Ishikawa (cell line): ENCODE measurements around the gene DACH2.

Source experiments
- CEBPB ChIP-seq: IDR thresholded peaks from 2 replicates; pipeline ENCODE4 v1.6.1; 2012
- CREB1 ChIP-seq: IDR thresholded peaks from 2 replicates; pipeline ENCODE4 v1.6.1; 2012; ENCODE audit warnings: low read depth
- EGR1 ChIP-seq: IDR thresholded peaks from 2 replicates; pipeline ENCODE4 v1.6.1; 2012
- EP300 ChIP-seq: IDR thresholded peaks from 2 replicates; pipeline ENCODE4 v1.6.1; 2012; ENCODE audit warnings: borderline replicate concordance
- FOXM1 ChIP-seq: IDR thresholded peaks from 2 replicates; pipeline ENCODE4 v1.6.1; 2012; ENCODE audit warnings: low read depth, borderline replicate concordance
- MAX ChIP-seq: IDR thresholded peaks from 2 replicates; pipeline ENCODE4 v1.6.1; 2012
- NFIC ChIP-seq: IDR thresholded peaks from 2 replicates; pipeline ENCODE4 v1.6.1; 2012
- RAD21 ChIP-seq: IDR thresholded peaks from 2 replicates; pipeline ENCODE4 v1.6.1; 2012; ENCODE audit warnings: low read depth
- REST ChIP-seq: IDR thresholded peaks from 2 replicates; pipeline ENCODE4 v1.6.1; 2012; ENCODE audit warnings: low read depth, mild to moderate bottlenecking
- TAF1 ChIP-seq: IDR thresholded peaks from 2 replicates; pipeline ENCODE4 v1.6.1; 2012; ENCODE audit warnings: low read depth, mild to moderate bottlenecking
- TCF12 ChIP-seq: IDR thresholded peaks from 2 replicates; pipeline ENCODE4 v1.6.1; 2012; ENCODE audit warnings: low read depth
- TEAD4 ChIP-seq: IDR thresholded peaks from 2 replicates; pipeline ENCODE4 v1.6.1; 2012
- USF1 ChIP-seq: IDR thresholded peaks from 2 replicates; pipeline ENCODE4 v1.6.1; 2012
- YY1 ChIP-seq: IDR thresholded peaks from 2 replicates; pipeline ENCODE4 v1.6.1; 2012; ENCODE audit warnings: low read depth
- ZBTB7A ChIP-seq: IDR thresholded peaks from 2 replicates; pipeline ENCODE4 v1.6.1; 2012; ENCODE audit warnings: low read depth

Gene DACH2

DNA sequence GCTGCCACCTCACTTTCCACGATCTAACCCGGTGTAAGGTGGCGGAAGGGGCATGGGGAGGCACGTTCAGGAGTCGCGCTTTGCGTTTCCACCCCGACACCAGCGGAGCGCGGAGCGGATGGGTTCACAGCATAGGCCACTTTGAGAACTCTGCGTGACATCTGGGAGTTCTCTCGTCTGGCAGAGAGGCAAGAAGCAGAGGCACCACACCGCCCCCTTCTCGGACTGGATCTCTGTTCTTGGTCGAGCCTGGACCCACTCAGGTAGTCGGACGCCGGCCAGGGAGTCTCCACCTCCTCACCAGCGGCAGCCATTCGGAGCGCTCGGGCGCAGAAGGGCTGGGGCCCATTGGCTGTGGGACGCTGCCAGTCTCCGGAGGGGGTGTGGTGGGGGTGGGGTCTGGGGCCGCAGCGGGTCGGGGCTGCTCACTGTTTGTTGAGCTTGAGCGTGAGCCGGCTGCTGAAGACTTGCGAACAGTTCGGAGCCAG is at the start of gene DACH2:
TSS of gene DACH2 (plus strand) at position 428 of the 488 bp plus-strand sequence.
- no peak for TF ChIP-seq CEBPB
- no peak for TF ChIP-seq FOXM1
- no peak for TF ChIP-seq YY1
- TF ChIP-seq USF1 = no peak
- no peak for TF ChIP-seq TEAD4
- no peak for TF ChIP-seq TAF1
- no peak for TF ChIP-seq EP300
- no peak for TF ChIP-seq CREB1
- no peak for TF ChIP-seq REST
- TF ChIP-seq EGR1 = no peak
- TF ChIP-seq NFIC = no peak
- no peak for TF ChIP-seq TCF12
- TF ChIP-seq MAX = no peak
- no peak for TF ChIP-seq ZBTB7A
- no peak for TF ChIP-seq RAD21

- no peak for TF ChIP-seq ZBTB7A
- no peak for TF ChIP-seq MAX
- TF ChIP-seq TAF1 = no peak
- no peak for TF ChIP-seq YY1
- TF ChIP-seq USF1 = no peak
- no peak for TF ChIP-seq TEAD4
- TF ChIP-seq REST = no peak
- TF ChIP-seq EP300 = no peak
- no peak for TF ChIP-seq EGR1
- no peak for TF ChIP-seq RAD21
- TF ChIP-seq CEBPB = no peak
- TF ChIP-seq CREB1 = no peak
- no peak for TF ChIP-seq NFIC
- TF ChIP-seq FOXM1 = no peak
- TF ChIP-seq TCF12 = no peak
These were observed 45.9 kb upstream of the DACH2 start for GRCh38 chrX:86102341-86102740.

DNA sequence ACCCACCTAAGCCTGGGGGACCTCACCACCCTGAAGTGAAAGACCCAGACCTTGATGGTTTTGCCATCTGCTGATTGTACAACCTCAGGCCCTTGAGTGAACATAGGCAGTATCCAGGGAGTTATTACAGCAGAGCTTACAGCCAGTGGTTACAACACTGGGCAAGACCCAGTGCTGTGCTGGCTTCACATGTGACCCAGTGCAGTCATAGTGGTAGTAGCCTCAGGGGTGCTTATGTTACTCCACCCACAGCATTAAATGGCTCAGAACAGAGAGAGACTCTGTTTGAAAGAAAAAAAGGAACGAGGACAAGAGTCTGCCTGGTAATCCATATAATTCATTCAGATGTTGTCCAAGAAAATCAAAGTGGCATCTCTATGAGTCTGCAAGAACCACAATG is 45.2 kb upstream of the DACH2 start:
- TF ChIP-seq EGR1 (no peak), YY1 (no peak), CEBPB (no peak), TCF12 (no peak), EP300 (no peak)

GRCh38 chrX:86104526-86104925 is 43.7 kb upstream of the DACH2 start:
- TF ChIP-seq NFIC = no peak
- no peak for TF ChIP-seq REST
- no peak for TF ChIP-seq MAX
- TF ChIP-seq RAD21 = no peak
- TF ChIP-seq EGR1 = no peak
